GM12878 (cell line): ENCODE data around the gene C16orf78. TPM values are rescaled to one million over a fixed set of nuclear protein-coding genes. Genes with fewer than 3 reads are reported as not detected.
A peak's percentile ranks its signal among the peaks of the same experiment; 100 is the strongest.

Experiments
- ATAC-seq: fragments of 200-7000 bp; cut with Tn5 transposase; 3 replicates; pipeline ENCODE4 v1.9.1; 2020; ENCODE audit warnings: mild to moderate bottlenecking, moderate library complexity
- BruUV-seq: library from RNA; stranded (reverse); fragments of 400-500 nt; replicated peaks from 2 replicates; lab custom pipeline; 2021; lab: Mats Ljungman, UMichigan
- CTCF ChIA-PET: fragments of 300-600 bp; sonication (Branson Sonifier 250); formaldehyde crosslinking; extraction: SDS; loops from one replicate; lab custom pipeline; 2021; ENCODE audit warnings: inconsistent platforms; lab: Yijun Ruan, JAX
- POLR2A ChIA-PET: fragments of 350-600 bp; formaldehyde crosslinking; extraction: SDS; loops from one replicate; lab custom pipeline; 2021; ENCODE audit warnings: inconsistent platforms; lab: Charles Lee
- RAD21 ChIA-PET: fragments of 300-600 bp; sonication (Branson Sonifier 250); formaldehyde crosslinking; loops from one replicate; lab custom pipeline; 2023; ENCODE audit warnings: antibody characterized with exemption; ENCODE audit not compliant: unreplicated experiment; lab: Charles Lee
- SMC1A ChIA-PET: fragments of 300-600 bp; sonication (Branson Sonifier 250); formaldehyde crosslinking; loops from one replicate; lab custom pipeline; 2023; ENCODE audit not compliant: unreplicated experiment, uncharacterized antibody; lab: Charles Lee
- DNase-seq: peaks from one replicate; pipeline ENCODE4 v3.0.0-alpha.2; 2011; ENCODE audit warnings: low read depth, low spot score
- FAIRE-seq: peaks from 3 replicates; lab custom pipeline; 2011; peaks lifted over from hg19 to GRCh38; lab: Jason Lieb, UNC
- H2AFZ ChIP-seq: 2 replicates; pipeline ENCODE4 v1.6.0; 2011; ENCODE audit warnings: low read depth, low read length, control low read depth; ENCODE audit not compliant: control insufficient read depth
- H3K27ac ChIP-seq: 2 replicates; pipeline ENCODE4 v1.5.1; 2011; ENCODE audit warnings: control low read depth; ENCODE audit not compliant: control insufficient read depth, insufficient read depth
- H3K27me3 ChIP-seq, 2 experiments: replicated peaks in 1 of 2; 2 replicates each; pipeline versions ENCODE4 v1.6.0 to v1.6.1; 2011; ENCODE audit warnings: low read length in 1 of 2; ENCODE audit not compliant: control insufficient read depth in 2 of 2, insufficient read depth in 2 of 2
- H3K36me3 ChIP-seq, 2 experiments: 2 replicates each; pipeline ENCODE4 v1.5.1; 2011; ENCODE audit warnings: low read length in 1 of 2; ENCODE audit not compliant: control insufficient read depth in 2 of 2, insufficient read depth in 2 of 2
- H3K4me1 ChIP-seq: 2 replicates; pipeline ENCODE4 v1.6.1; 2011; ENCODE audit warnings: mild to moderate bottlenecking, low read length, moderate library complexity, mixed read lengths; ENCODE audit not compliant: control insufficient read depth, insufficient read depth
- H3K4me2 ChIP-seq: 2 replicates; pipeline ENCODE4 v1.6.0; 2011; ENCODE audit warnings: control low read depth; ENCODE audit not compliant: control insufficient read depth, insufficient read depth
- H3K4me3 ChIP-seq: fragments of 200-600 bp; sonication (generic); 2 replicates; pipeline ENCODE4 v1.5.1; 2016
- H3K79me2 ChIP-seq: 2 replicates; pipeline ENCODE4 v1.6.0; 2011; ENCODE audit warnings: low read length; ENCODE audit not compliant: control insufficient read depth, insufficient read depth
- H3K9ac ChIP-seq: 2 replicates; pipeline ENCODE4 v1.8.0; 2011; ENCODE audit warnings: low read length, control low read depth, mixed read lengths; ENCODE audit not compliant: control insufficient read depth, insufficient read depth
- H3K9me3 ChIP-seq: replicated peaks from 3 replicates; pipeline ENCODE4 v1.5.1; 2011; ENCODE audit warnings: mild to moderate bottlenecking, low read length; ENCODE audit not compliant: control insufficient read depth, insufficient read depth
- H4K20me1 ChIP-seq: 2 replicates; pipeline ENCODE4 v1.6.0; 2011; ENCODE audit not compliant: control insufficient read depth, insufficient read depth
- WGBS: methylation state at CpG from one replicate; pipeline ENCODE4 v1.1.6; 2016; ENCODE audit warnings: low lambda C conversion rate; ENCODE audit not compliant: insufficient replicate concordance, insufficient coverage; ENCODE audit errors: missing lambda C conversion rate; 5-methylcytosine and 5-hydroxymethylcytosine counted together
- in situ Hi-C: fragments of 300-500 bp; cut with MboI; formaldehyde crosslinking; loops from 9 replicates; pipeline ENCODE4 v1.14.3; 2018; ENCODE audit warnings: mixed read lengths
- intact Hi-C: fragments of 100-400 bp; cut with micrococcal nuclease; formaldehyde crosslinking; loops from one replicate; pipeline ENCODE4 v1.14.2; 2022; ENCODE audit not compliant: unreplicated experiment
- polyA plus RNA-seq, 11 experiments: library from polyadenylated mRNA; depleted of rRNA in 4 of 11; unstranded in 6 of 11; stranded (reverse) in 5 of 11; fragments of >200 nt; fragmentation: Nextera tagmentation in 4 of 11; fragmentation: Illumina TruSeq in 1 of 11; extraction: Ambion mirVana in 4 of 11; extraction: Trizol in 1 of 11; gene quantifications; 1 replicate in 1 of 11; 2 replicates in 10 of 11; pipeline versions ENCODE4 v1.2.1 to v1.2.3, GENCODE V29; 2011 to 2016; ENCODE audit warnings: inconsistent platforms in 2 of 11, missing spikeins in 2 of 11, low read depth in 1 of 11
- total RNA-seq, 4 experiments: library from RNA; depleted of rRNA in 3 of 4; stranded (reverse); fragments of >200 nt in 3 of 4; fragmentation: Illumina TruSeq in 1 of 4; extraction: Trizol in 1 of 4; gene quantifications; 2 replicates each; pipeline versions ENCODE4 v1.2.1 to v1.2.3, GENCODE V29; 2013 to 2021
- TF ChIP-seq, protein P1 (sequence below): fragments of 450-650 bp; formaldehyde crosslinking; IDR thresholded peaks from 2 replicates; pipeline ENCODE4 v1.4.0; 2020; ENCODE audit warnings: mild to moderate bottlenecking, moderate library complexity
- TF ChIP-seq, protein P2 (sequence below): IDR thresholded peaks from 2 replicates; pipeline ENCODE4 v1.6.1; 2011; ENCODE audit warnings: borderline replicate concordance, low read depth, mild to moderate bottlenecking, moderate library complexity, low read length; ENCODE audit not compliant: insufficient read depth, poor library complexity, severe bottlenecking

Gene C16orf78
- total and polyA plus RNA-seq, 10 of the 15 experiments (the other 5 are each of a cell fraction or from before 2014, with no cell fraction given): not detected

DNA sequence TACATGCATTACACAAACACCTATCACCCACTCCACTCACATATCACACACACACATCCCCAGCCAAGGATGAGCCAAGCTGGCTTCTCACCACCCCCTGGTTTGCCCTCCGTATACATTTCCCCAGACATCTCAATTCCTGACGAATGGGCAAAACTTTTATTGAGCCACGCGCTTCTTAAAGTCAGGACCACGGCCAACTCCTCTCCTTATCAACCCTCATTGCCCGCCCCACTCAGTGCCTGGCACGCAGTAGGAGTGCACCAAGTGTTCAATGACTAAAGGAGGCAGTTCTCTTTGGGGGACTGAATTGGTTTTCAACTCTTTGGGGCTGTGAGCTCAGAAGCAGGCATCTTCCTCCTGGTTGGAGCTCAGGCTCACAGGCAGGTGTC lies 22.5 kb upstream of the C16orf78 start:
- no peak overlapping the region for H3K27ac ChIP-seq
- intact Hi-C loops: no loop called here
- no peaks in the 10 kb centered on the region for H3K4me1 ChIP-seq
- ATAC-seq (no peak), FAIRE-seq (no peak), DNase-seq (no peak)
- in situ Hi-C loops: no loop called here
- no TSS peak for BruUV-seq
- H3K4me3 ChIP-seq: no peak overlapping the region
- TF ChIP-seq, protein P1, sequence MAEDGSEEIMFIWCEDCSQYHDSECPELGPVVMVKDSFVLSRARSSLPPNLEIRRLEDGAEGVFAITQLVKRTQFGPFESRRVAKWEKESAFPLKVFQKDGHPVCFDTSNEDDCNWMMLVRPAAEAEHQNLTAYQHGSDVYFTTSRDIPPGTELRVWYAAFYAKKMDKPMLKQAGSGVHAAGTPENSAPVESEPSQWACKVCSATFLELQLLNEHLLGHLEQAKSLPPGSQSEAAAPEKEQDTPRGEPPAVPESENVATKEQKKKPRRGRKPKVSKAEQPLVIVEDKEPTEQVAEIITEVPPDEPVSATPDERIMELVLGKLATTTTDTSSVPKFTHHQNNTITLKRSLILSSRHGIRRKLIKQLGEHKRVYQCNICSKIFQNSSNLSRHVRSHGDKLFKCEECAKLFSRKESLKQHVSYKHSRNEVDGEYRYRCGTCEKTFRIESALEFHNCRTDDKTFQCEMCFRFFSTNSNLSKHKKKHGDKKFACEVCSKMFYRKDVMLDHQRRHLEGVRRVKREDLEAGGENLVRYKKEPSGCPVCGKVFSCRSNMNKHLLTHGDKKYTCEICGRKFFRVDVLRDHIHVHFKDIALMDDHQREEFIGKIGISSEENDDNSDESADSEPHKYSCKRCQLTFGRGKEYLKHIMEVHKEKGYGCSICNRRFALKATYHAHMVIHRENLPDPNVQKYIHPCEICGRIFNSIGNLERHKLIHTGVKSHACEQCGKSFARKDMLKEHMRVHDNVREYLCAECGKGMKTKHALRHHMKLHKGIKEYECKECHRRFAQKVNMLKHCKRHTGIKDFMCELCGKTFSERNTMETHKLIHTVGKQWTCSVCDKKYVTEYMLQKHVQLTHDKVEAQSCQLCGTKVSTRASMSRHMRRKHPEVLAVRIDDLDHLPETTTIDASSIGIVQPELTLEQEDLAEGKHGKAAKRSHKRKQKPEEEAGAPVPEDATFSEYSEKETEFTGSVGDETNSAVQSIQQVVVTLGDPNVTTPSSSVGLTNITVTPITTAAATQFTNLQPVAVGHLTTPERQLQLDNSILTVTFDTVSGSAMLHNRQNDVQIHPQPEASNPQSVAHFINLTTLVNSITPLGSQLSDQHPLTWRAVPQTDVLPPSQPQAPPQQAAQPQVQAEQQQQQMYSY (CRISPR knock-in tag): no peak
- TF ChIP-seq, protein P2, sequence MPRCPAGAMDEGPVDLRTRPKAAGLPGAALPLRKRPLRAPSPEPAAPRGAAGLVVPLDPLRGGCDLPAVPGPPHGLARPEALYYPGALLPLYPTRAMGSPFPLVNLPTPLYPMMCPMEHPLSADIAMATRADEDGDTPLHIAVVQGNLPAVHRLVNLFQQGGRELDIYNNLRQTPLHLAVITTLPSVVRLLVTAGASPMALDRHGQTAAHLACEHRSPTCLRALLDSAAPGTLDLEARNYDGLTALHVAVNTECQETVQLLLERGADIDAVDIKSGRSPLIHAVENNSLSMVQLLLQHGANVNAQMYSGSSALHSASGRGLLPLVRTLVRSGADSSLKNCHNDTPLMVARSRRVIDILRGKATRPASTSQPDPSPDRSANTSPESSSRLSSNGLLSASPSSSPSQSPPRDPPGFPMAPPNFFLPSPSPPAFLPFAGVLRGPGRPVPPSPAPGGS: peak; percentile 3
- TF ChIP-seq, all 136 proteins: peak for 1
- CTCF ChIA-PET: interaction anchor here (0.5 to 7.2 kb wide), 3 partner anchors 33 to 1406 kb away, joined by 3 to 61 read pairs (median 3); no protein-coding TSS in a partner anchor
- Histone ChIP-seq H2AFZ (no peak overlapping the region), H3K36me3 (no peaks in the 10 kb centered on the region), H3K4me2 (no peak overlapping the region), H3K27me3 (no peaks in the 10 kb centered on the region), H3K79me2 (no peaks in the 10 kb centered on the region), H4K20me1 (no peaks in the 10 kb centered on the region), H3K9ac (no peak overlapping the region), H3K9me3 (no peaks in the 10 kb centered on the region)
- POLR2A ChIA-PET: interaction anchor here (1.3 kb wide), 1 partner anchor 664 kb away, joined by 3 read pairs; no protein-coding TSS in a partner anchor
- SMC1A ChIA-PET: no interaction called here
- 24% methylated on average over 7 of the region's 7 CpGs for WGBS
- RAD21 ChIA-PET: interaction anchor here (1.0 to 1.2 kb wide), 2 partner anchors 659 to 664 kb away, joined by 3 read pairs; no protein-coding TSS in a partner anchor
